Motor neuron (in vitro differentiated cells): ENCODE results near the gene BAG5. TPM values are rescaled to one million over a fixed set of nuclear protein-coding genes. Genes with fewer than 3 reads are reported as not detected.

Source experiments
- ATAC-seq, 8 experiments: fragments of 200-7000 bp; cut with Tn5 transposase; replicated peaks in 6 of 8; 2 replicates each; pipeline ENCODE4 v1.8.0; 2021; ENCODE audit warnings: mild to moderate bottlenecking in 8 of 8, moderate library complexity in 8 of 8
- H3K27ac ChIP-seq, 2 donors: fragments of 250-450 bp; sonication (Bioruptor Pico); 2 replicates each; pipeline ENCODE4 v1.9.0; 2021; ENCODE audit warnings: antibody characterized with exemption in 2 of 2, mild to moderate bottlenecking in 2 of 2, moderate library complexity in 1 of 2
- H3K4me1 ChIP-seq, 2 donors: fragments of 250-450 bp; sonication (Bioruptor Pico); replicated peaks in 1 of 2; 2 replicates each; pipeline ENCODE4 v1.6.1; 2021; ENCODE audit warnings: antibody characterized with exemption in 2 of 2, mild to moderate bottlenecking in 2 of 2, moderate library complexity in 1 of 2
- H3K4me3 ChIP-seq, 5 donors: fragments of 250-450 bp; sonication (Bioruptor Pico); 2 replicates each; pipeline ENCODE4 v1.9.0; 2021; ENCODE audit warnings: antibody characterized with exemption in 5 of 5, mild to moderate bottlenecking in 5 of 5, moderate library complexity in 4 of 5
- WGBS, 10 experiments: fragments of 450-650 bp; shearing (Covaris generic); methylation state at CpG; one replicate each; pipeline ENCODE4 v1.0.0; 2022; 5-methylcytosine and 5-hydroxymethylcytosine counted together
- in situ Hi-C, 9 experiments: fragments of 400-800 bp; cut with MboI; loops; one replicate each; pipeline ENCODE4 v1.15.0; 2021; ENCODE audit warnings: low sequenced_read_pairs in 9 of 9, low pct_unique_long_range_greater_than_20kb in 2 of 9; ENCODE audit not compliant: unreplicated experiment in 9 of 9
- total RNA-seq, 8 experiments: library from RNA; unstranded; fragments of 300-600 nt; gene quantifications; 2 replicates each; pipeline versions ENCODE4 v1.2.3 to v1.2.4, GENCODE V29; 2022

Gene BAG5
- total RNA-seq, 8 experiments from 2014 or later: 23.0 to 34.5 (median 26.7) TPM

DNA sequence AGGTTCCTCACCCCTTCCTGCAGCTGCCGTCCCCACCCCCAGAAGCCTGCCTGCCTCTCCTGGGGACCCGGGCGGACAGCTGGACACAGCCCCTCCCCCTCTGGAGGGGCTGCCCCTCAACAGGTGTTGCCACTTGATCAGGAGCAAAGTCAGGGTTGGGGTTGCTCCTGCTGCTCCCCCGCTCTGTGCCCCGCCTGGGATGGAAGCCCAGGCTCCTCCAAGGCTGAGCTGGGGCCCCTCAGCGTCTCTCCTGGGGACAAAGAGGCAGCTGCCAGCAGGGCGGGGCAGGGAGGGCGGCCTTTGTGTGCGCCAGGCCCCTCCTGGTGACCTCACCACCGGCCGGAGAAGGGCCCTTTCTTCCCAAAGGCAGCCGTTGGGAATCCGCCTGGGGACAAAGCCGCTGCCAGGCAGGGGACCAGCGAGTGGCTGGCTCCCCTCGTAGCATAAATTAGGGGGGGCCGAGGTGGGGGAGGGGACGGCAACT is 19.8 kb downstream of the BAG5 start:
- 0 to 20% (median 0%) methylated on average over 1 to 2 of the region's 18 CpGs; no CpG with 5 or more reads in 7 of the 10 experiments for WGBS, 10 experiments
- Histone ChIP-seq H3K27ac (peak overlapping the region; percentile 84 to 87), H3K4me3 (no peak overlapping the region), H3K4me1 (peaks cover 63 to 78% of the 10 kb centered on the region in 2 donors)
- in situ Hi-C loops: no loop called here
- peak; percentile 8 to 68 (median 60) for ATAC-seq

- H3K27ac ChIP-seq: peak overlapping the region; percentile 84 to 87
- no peak overlapping the region for H3K4me3 ChIP-seq
- peak in 5 of 8 experiments; percentile 0 to 33 (median 13) for ATAC-seq
- 0 to 66% (median 40%) methylated on average over 1 to 4 of the region's 33 CpGs; no CpG with 5 or more reads in 7 of the 10 experiments for WGBS, 10 experiments
- peaks cover 63 to 77% of the 10 kb centered on the region in 2 donors for H3K4me1 ChIP-seq
- in situ Hi-C loops: no loop called here
These were observed 20.5 kb downstream of the BAG5 start for GRCh38 chr14:103541709-103542604.

DNA sequence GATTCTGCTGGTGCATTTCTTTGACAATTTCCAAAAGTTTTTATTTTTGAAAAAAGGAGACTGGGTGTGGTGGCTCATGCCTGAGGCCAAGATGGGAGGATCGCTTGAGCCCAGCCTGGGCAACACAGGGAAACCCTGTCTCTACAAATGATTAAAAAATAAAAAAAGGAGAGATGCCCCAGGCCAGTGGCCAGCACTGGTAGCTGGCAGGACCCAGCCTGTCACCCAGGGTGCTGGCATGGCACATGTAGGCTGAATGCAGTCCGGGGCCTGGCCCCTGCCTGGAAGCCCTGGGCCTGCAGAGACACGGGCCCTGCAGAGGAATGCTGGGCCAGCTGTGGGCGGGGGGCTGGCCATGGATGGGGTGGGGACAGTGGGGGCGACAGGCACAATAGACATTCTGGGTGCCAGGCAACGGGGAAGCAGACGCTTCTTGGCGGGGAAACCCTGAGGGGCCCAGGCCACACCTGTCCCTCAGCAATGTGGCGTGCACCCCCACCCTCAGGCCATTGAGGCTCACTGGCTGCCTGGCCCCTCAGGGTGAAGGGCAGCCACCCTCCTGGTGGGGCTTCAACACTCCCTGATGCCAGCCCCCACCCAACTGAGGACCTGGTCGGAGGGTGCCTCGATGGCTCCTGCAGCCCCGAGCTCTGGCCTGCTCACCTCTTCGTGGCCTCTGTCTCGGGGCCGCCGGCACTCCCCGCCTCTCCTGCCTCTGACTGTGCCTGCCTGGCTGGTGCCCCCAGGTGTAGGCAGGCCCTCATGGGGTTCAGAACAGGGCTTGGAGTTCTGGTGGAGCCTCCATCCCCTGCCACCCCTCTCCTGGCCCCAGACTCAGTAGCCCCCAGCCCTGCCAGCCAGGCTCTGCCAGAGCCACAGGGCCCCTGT is 21.4 kb downstream of the BAG5 start:
- 0 to 100% (median 52%) methylated on average over 1 to 3 of the region's 17 CpGs; no CpG with 5 or more reads in 4 of the 10 experiments for WGBS, 10 experiments
- in situ Hi-C loops: no loop called here
- ATAC-seq: peak in 3 of 8 experiments; percentile 2 to 25 (median 20)
- Histone ChIP-seq H3K27ac (peak overlapping the region; percentile 84 to 87), H3K4me3 (no peak overlapping the region), H3K4me1 (peaks cover 60 to 68% of the 10 kb centered on the region in 2 donors)

GRCh38 chr14:103539056-103539825 is 23.2 kb downstream of the BAG5 start:
- no peak for ATAC-seq
- in situ Hi-C loops: no loop called here
- 77 to 100% (median 97%) methylated on average over 2 to 8 of the region's 28 CpGs; no CpG with 5 or more reads in 2 of the 10 experiments for WGBS, 10 experiments
- Histone ChIP-seq H3K4me1 (peaks cover 54 to 65% of the 10 kb centered on the region in 2 donors), H3K4me3 (no peak overlapping the region), H3K27ac (peak overlapping the region; percentile 48 to 66)

- Histone ChIP-seq H3K4me3 (no peak overlapping the region), H3K4me1 (peaks cover 46 to 63% of the 10 kb centered on the region in 2 donors), H3K27ac (peak overlapping the region; percentile 48 to 66)
- ATAC-seq: no peak
- in situ Hi-C loops: no loop called here
- WGBS, 10 experiments: 54 to 79% methylated on average over 3 to 5 of the region's 30 CpGs; no CpG with 5 or more reads in 8 of the 10 experiments
These were observed 24.0 kb downstream of the BAG5 start for GRCh38 chr14:103538291-103539055.

DNA sequence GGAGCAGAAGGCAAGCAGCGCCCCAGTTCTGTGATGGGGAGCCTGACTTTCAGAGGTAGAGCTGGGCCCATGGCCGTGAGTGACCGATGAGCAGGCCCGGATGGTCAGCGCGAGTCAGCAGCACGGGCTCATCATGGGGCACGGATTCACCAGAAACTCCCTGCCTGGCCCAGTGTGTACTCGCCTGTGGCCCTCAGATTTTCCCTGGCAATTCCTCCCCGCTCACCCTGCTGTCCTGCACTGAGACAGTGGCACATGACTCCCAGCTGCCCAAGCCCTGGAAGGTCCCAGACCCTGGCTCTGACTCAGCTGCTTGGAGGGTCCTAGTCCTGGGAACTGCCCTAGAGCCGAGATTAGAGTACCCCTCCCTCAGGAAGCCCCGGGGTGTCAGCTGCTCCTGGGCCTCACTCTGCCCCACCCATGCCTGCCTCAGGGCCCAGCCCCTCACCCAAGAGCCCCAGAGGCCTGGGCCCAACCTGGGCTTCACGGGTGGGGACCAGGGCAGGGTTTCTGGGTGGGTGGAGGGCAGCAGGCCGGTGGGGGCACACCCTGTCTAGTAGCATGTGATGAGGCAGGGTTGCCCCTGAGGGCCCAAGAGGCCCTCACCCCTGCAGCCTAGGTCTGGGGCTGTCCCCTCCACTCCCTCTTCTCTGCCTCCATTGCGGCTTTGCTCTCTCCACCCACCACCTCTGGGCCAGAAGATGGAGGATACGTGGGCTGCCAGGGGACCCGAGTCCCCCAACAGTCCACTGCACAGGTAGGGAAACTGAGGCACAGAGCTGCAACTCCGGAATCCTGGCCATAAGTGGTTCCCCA is 25.1 kb downstream of the BAG5 start:
- peak overlapping the region in 1 of 2 donors; percentile 57 for H3K27ac ChIP-seq
- 63 to 100% (median 100%) methylated on average over 3 to 9 of the region's 18 CpGs; no CpG with 5 or more reads in 7 of the 10 experiments for WGBS, 10 experiments
- H3K4me3 ChIP-seq: no peak overlapping the region
- in situ Hi-C loops: no loop called here
- peaks cover 36 to 55% of the 10 kb centered on the region in 2 donors for H3K4me1 ChIP-seq
- ATAC-seq: peak in 6 of 8 experiments; percentile 1 to 11 (median 6)

- H3K4me1 ChIP-seq: peaks cover 29 to 48% of the 10 kb centered on the region in 2 donors
- in situ Hi-C loops: no loop called here
- ATAC-seq: no peak
- no peak overlapping the region for H3K4me3 ChIP-seq
- WGBS, 10 experiments: 0 to 100% (median 76%) methylated on average over 1 to 2 of the region's 9 CpGs; no CpG with 5 or more reads in 7 of the 10 experiments
- H3K27ac ChIP-seq: peak overlapping the region in 1 of 2 donors; percentile 57
These were observed 25.8 kb downstream of the BAG5 start for GRCh38 chr14:103536693-103537092.

GRCh38 chr14:103535891-103536565 is 26.4 kb downstream of the BAG5 start:
- in situ Hi-C loops: no loop called here
- Histone ChIP-seq H3K4me1 (peaks cover 22 to 42% of the 10 kb centered on the region in 2 donors), H3K4me3 (no peak overlapping the region), H3K27ac (peak overlapping the region in 1 of 2 donors; percentile 84)
- 100% methylated on average over 1 to 3 of the region's 11 CpGs; no CpG with 5 or more reads in 8 of the 10 experiments for WGBS, 10 experiments
- ATAC-seq: no peak

DNA sequence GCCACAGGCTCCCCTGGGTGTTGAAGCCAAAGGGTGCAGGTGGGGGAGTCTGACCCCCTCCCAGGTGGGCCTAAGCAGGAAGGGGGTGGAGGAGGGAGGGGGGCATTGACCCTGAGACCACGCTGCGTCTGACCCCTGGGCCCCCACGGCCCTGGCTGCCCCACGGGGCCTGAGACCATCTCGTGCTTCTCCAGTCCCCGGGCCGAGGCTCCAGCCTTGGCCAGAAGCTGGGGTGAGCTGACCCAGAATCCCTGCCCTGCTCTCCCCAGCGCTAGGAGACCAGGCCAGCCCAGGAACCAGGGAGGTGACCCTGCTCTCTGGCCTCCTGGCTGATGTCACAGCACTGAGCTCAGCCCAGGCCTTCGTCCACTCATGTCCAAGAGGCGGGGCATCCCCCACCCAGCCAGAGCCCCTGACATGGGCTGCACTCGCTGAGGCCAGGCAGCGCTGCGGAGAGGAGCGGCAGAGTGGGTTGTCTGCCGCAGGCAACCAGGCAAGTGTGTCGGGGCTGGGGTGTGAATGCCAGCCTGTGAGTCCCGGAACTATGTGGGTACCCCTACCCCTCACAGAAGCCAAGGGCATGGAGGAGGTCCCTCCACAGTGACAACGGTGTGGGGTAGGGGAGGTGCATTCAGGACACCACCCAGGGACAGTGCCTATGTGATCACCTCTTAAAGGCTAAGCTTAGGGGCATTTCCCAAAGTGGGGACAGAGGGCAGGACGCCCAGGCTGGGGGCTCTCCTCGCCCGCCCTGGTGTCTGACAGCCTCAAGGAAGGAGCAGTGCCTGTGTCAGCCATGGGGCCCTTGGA is 27.2 kb downstream of the BAG5 start:
- 77 to 100% (median 91%) methylated on average over 1 to 5 of the region's 21 CpGs; no CpG with 5 or more reads in 7 of the 10 experiments for WGBS, 10 experiments
- Histone ChIP-seq H3K4me1 (peaks cover 18 to 39% of the 10 kb centered on the region in 2 donors), H3K4me3 (no peak overlapping the region), H3K27ac (peak overlapping the region; percentile 55 to 84)
- peak in 5 of 8 experiments; percentile 8 to 49 (median 15) for ATAC-seq
- in situ Hi-C loops: no loop called here

GRCh38 chr14:103534576-103535061 is 27.8 kb downstream of the BAG5 start:
- ATAC-seq: peak in 6 of 8 experiments; percentile 2 to 35 (median 24)
- 76 to 100% (median 100%) methylated on average over 2 to 8 of the region's 22 CpGs; no CpG with 5 or more reads in 6 of the 10 experiments for WGBS, 10 experiments
- in situ Hi-C loops: no loop called here
- Histone ChIP-seq H3K27ac (peak overlapping the region; percentile 55 to 84), H3K4me3 (no peak overlapping the region), H3K4me1 (peaks cover 21 to 43% of the 10 kb centered on the region in 2 donors)
